Breast epithelium (tissue), 4 donors: ENCODE measurements around the gene ZNF570. TPM values are rescaled to one million over a fixed set of nuclear protein-coding genes. Genes with fewer than 3 reads are reported as not detected.

Source experiments
- DNase-seq, 2 donors: peaks; one replicate each; pipeline ENCODE4 v3.0.0-alpha.2; 2019; ENCODE audit warnings: low spot score in 2 of 2
- H3K27ac ChIP-seq, 2 donors: fragments of 200-600 bp; sonication (generic) in 1 of 2; one replicate each; pipeline ENCODE4 v1.5.1; 2016 to 2019; ENCODE audit warnings: mild to moderate bottlenecking in 1 of 2
- H3K27me3 ChIP-seq, 2 donors: fragments of 200-600 bp; sonication (generic) in 1 of 2; one replicate each; pipeline versions ENCODE4 v1.5.1 to v1.6.0; 2017 to 2019; ENCODE audit warnings: control low read depth in 1 of 2, mild to moderate bottlenecking in 1 of 2
- H3K36me3 ChIP-seq: fragments of 200-600 bp; one replicate; pipeline ENCODE4 v1.5.1; 2019
- H3K4me1 ChIP-seq, 2 donors: fragments of 200-600 bp; sonication (generic); one replicate each; pipeline ENCODE4 v1.5.1; 2016 to 2019; ENCODE audit warnings: control low read depth in 1 of 2
- H3K4me3 ChIP-seq, 3 donors: fragments of 200-600 bp; sonication (generic); 1 replicate in 2 of 3; 2 replicates in 1 of 3; pipeline ENCODE4 v1.5.1; 2016 to 2019; ENCODE audit warnings: mild to moderate bottlenecking in 3 of 3, moderate library complexity in 2 of 3
- H3K9me3 ChIP-seq, 2 donors: fragments of 200-600 bp; sonication (generic) in 1 of 2; one replicate each; pipeline ENCODE4 v1.5.1; 2016 to 2019; ENCODE audit warnings: control low read depth in 1 of 2
- CTCF ChIP-seq, 3 donors: fragments of 450-650 bp; IDR thresholded peaks; one replicate each; pipeline ENCODE4 v1.5.1; 2016 to 2017; ENCODE audit warnings: antibody characterized with exemption in 3 of 3, mild to moderate bottlenecking in 3 of 3, moderate library complexity in 3 of 3
- POLR2A ChIP-seq: fragments of 450-650 bp; IDR thresholded peaks from one replicate; pipeline ENCODE4 v1.6.1; 2016; ENCODE audit warnings: antibody characterized with exemption, mild to moderate bottlenecking, moderate library complexity
- POLR2AphosphoS5 ChIP-seq, 3 donors: sonication (generic); formaldehyde crosslinking; IDR thresholded peaks; one replicate each; pipeline ENCODE4 v1.6.1; 2017; ENCODE audit warnings: antibody characterized with exemption in 3 of 3
- intact Hi-C: fragments of 100-400 bp; cut with DNase I; formaldehyde crosslinking; loops from one replicate; pipeline ENCODE4 v1.15.1; 2023; ENCODE audit warnings: low total_unique reads
- total RNA-seq, 3 donors: library from RNA; depleted of rRNA; stranded (reverse); fragments of >200 nt; gene quantifications; one replicate each; pipeline ENCODE4 v1.1.0, GENCODE V29; 2016

The ZNF570 gene
- total RNA-seq, 3 donors from 2014 or later: 4.5 to 10.8 (median 10.2) TPM

- no peak for DNase-seq
- peak overlapping the region; percentile 68 to 91 (median 68) for H3K4me3 ChIP-seq
Measured at GRCh38 chr19:37467608-37468090, 1.5 kb upstream of the ZNF570 start.

GRCh38 chr19:37470216-37470615, 1.1 kb downstream of the ZNF570 start:
- no peaks in the 10 kb centered on the region for H3K36me3 ChIP-seq
- intact Hi-C loops: no loop called here
- H3K9me3 ChIP-seq: peaks cover 14 to 23% of the 10 kb centered on the region in 2 donors
- H3K4me1 ChIP-seq: peaks cover 0 to 4% of the 10 kb centered on the region in 2 donors
- DNase-seq: no peak
- TF ChIP-seq CTCF (IDR thresholded peaks at IDR 0.05): no peak
- no peak for TF ChIP-seq POLR2A
- TF ChIP-seq POLR2AphosphoS5 (IDR thresholded peaks at IDR 0.05): no peak
- H3K27ac ChIP-seq: peak overlapping the region in 1 of 2 donors; percentile 92
- no peaks in the 10 kb centered on the region for H3K27me3 ChIP-seq
- H3K4me3 ChIP-seq: peak overlapping the region; percentile 63 to 91 (median 80)

More at GRCh38 chr19:37467608-37468090, 1.5 kb upstream of the ZNF570 start:
- Histone ChIP-seq H3K27me3 (no peaks in the 10 kb centered on the region), H3K4me1 (peaks cover 0 to 4% of the 10 kb centered on the region in 2 donors), H3K9me3 (peaks cover 6 to 12% of the 10 kb centered on the region in 2 donors), H3K27ac (peak overlapping the region; percentile 82 to 90), H3K36me3 (peaks cover 14% of the 10 kb centered on the region)
- no peak for TF ChIP-seq POLR2A
- no peak for TF ChIP-seq POLR2AphosphoS5 (IDR thresholded peaks at IDR 0.05)
- TF ChIP-seq CTCF (IDR thresholded peaks at IDR 0.05): no peak
- intact Hi-C loops: no loop called here

- Histone ChIP-seq H3K27me3 (no peaks in the 10 kb centered on the region), H3K27ac (no peak overlapping the region), H3K4me1 (peaks cover 0 to 4% of the 10 kb centered on the region in 2 donors), H3K4me3 (no peak overlapping the region), H3K9me3 (peaks cover 32 to 41% of the 10 kb centered on the region in 2 donors), H3K36me3 (peaks cover 5% of the 10 kb centered on the region)
- TF ChIP-seq POLR2A (no peak), POLR2AphosphoS5 (IDR thresholded peaks at IDR 0.05) (no peak), CTCF (IDR thresholded peaks at IDR 0.05) (no peak)
- intact Hi-C loops: no loop called here
- no peak for DNase-seq
Measured at GRCh38 chr19:37472165-37472564, 3.0 kb downstream of the ZNF570 start.

- TF ChIP-seq POLR2AphosphoS5 (IDR thresholded peaks at IDR 0.05) (no peak), POLR2A (no peak), CTCF (IDR thresholded peaks at IDR 0.05) (no peak)
- intact Hi-C loops: no loop called here
- Histone ChIP-seq H3K4me1 (no peaks in the 10 kb centered on the region), H3K4me3 (peak overlapping the region in 1 of 3 donors; percentile 9), H3K36me3 (peaks cover 23% of the 10 kb centered on the region), H3K27me3 (no peaks in the 10 kb centered on the region), H3K9me3 (peaks cover 87 to 99% of the 10 kb centered on the region in 2 donors), H3K27ac (no peak overlapping the region)
- no peak for DNase-seq
Measured at GRCh38 chr19:37484406-37485168, 15.4 kb downstream of the ZNF570 start.

GRCh38 chr19:37492213-37492612, 23.1 kb downstream of the ZNF570 start:
- TF ChIP-seq POLR2A (no peak), POLR2AphosphoS5 (IDR thresholded peaks at IDR 0.05) (no peak), CTCF (IDR thresholded peaks at IDR 0.05) (no peak)
- H3K4me1 ChIP-seq: no peaks in the 10 kb centered on the region
- no peaks in the 10 kb centered on the region for H3K36me3 ChIP-seq
- peaks cover 60 to 73% of the 10 kb centered on the region in 2 donors for H3K9me3 ChIP-seq
- H3K27me3 ChIP-seq: no peaks in the 10 kb centered on the region
- DNase-seq: no peak
- intact Hi-C loops: no loop called here
- no peak overlapping the region for H3K27ac ChIP-seq
- H3K4me3 ChIP-seq: no peak overlapping the region
